HG03571 (cell line): ENCODE measurements around the gene CYP2U1.
"Not testable (repeated sequence)": the region's sequence is repeated elsewhere in the genome, so short reads cannot be mapped to it uniquely, and the experiment has no call there.

Source experiments
- ATAC-seq: cut with Tn5 transposase; IDR thresholded peaks from one replicate; pipeline ENCODE4 v1.9.1; 2021; ENCODE audit not compliant: unreplicated experiment

The CYP2U1 gene

DNA sequence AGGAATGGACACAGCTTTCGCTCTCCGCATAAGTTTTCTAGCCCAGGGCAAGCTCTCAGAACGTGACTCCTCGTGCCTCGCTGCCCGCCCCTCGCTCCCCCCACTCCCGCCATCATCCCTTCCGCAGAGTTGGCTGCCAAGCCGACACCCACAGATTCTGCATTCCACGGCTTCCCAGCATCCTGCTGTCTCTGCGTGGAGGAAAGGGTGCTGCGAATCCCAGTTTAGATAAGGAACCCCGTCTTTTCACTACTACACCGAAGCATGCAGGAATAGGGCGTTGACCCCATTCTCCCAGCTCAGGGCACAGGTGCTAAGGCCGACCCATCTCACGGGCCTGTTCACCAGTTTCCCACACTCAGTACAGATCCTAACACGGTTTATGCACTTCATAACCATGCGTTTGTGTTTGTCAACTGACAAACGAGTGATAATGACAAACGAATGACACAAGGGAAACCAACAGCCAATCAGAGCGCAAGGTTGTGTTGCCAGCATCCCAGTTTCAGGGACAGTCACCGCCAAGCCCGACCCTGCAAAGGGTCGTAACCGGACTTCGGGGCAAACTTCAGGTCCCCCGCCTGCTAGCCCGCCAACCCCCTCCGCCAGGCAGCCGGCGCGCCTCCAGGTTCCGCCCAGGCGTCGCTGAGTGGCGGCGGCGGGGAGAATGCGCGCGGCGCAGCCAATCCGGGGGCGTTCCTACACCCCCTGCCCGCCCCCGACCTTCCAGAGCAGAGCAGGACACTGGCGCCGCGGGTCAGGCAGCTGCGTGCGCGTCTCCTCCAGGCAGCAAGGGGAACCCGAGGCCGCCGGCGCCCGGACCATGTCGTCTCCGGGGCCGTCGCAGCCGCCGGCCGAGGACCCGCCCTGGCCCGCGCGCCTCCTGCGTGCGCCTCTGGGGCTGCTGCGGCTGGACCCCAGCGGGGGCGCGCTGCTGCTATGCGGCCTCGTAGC is at the start of gene CYP2U1:
TSS of gene CYP2U1 (plus strand) at position 729 of the 954 bp plus-strand sequence. CDS start at position 824, 95 bp downstream.
- ATAC-seq, result peak; percentile 97

DNA sequence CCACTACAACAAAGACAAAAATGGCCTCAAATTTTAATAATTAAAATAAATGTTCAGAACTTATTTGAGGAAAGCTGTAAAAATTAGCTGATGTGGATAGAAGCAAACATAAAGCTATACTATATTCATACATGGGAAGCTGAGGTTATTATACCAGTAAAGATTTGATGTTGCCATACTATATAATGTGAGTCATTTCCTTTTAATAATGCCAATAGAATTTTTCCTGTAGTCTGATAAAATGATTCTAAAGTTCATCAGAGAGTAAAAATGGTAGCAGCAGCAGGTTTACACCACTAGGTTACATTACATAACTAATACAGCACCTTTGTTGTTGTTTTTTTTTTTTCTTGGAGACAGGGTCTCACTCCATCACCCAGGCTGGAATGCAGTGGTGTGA is 45.5 kb upstream of the CYP2U1 start:
- no peak for ATAC-seq

DNA sequence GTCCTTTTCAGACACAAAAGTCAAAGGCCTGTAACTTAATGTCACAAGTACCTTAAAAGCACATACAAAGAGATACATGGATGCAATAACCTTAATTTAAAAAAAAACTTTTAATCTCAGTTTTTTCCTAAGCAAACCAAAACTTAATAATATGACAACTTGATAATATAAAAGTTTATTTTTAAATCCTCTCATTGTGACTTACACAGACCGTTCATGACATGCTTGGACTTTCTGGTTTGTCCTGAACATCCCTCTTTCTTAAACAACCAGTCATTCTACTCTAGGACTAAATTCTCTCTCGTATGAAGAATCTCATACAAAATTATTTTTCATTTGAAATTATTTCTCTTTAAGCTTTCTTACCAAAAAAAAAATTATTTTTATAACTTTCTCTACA is 43.1 kb upstream of the CYP2U1 start:
- no peak for ATAC-seq

DNA sequence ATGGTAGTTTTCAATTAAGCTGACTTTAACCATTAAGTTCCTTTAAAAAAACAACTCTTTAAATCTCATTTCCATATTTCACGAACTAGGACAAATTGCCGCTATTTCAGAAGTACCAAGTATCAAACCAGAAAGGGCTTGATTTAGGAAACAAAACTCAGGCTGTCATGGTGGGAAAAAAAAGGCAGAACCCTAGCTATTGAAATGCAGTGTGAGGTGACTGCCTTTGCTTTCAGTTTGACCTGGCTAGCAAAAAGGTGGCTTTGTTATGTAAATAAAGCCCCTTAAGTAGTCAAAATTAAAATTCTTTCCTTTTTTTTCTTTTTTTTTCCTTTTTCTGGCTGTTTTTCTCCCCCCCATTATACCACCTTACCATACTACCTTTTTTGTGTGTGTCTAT is 40.6 kb upstream of the CYP2U1 start:
- no peak for ATAC-seq

DNA sequence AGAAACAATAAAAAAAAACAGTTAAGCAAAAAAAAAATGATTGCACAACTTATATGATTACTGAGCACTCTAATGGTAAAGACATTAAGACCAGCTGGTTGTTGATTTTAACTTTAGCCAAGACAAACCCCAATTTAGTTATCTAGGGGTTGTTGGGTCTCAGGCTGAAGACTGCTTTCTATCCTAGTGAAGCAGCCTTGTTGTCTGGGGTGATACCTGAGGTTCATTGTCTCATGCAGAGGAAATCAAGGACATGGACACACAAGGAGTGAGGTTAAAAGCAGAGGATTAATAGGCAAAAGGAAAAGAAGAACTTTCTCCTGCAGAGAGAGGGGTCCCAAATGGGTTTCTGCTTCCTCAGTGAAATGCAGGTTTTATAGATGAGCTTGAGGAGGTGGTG is 40.0 kb upstream of the CYP2U1 start:
- no peak for ATAC-seq

DNA sequence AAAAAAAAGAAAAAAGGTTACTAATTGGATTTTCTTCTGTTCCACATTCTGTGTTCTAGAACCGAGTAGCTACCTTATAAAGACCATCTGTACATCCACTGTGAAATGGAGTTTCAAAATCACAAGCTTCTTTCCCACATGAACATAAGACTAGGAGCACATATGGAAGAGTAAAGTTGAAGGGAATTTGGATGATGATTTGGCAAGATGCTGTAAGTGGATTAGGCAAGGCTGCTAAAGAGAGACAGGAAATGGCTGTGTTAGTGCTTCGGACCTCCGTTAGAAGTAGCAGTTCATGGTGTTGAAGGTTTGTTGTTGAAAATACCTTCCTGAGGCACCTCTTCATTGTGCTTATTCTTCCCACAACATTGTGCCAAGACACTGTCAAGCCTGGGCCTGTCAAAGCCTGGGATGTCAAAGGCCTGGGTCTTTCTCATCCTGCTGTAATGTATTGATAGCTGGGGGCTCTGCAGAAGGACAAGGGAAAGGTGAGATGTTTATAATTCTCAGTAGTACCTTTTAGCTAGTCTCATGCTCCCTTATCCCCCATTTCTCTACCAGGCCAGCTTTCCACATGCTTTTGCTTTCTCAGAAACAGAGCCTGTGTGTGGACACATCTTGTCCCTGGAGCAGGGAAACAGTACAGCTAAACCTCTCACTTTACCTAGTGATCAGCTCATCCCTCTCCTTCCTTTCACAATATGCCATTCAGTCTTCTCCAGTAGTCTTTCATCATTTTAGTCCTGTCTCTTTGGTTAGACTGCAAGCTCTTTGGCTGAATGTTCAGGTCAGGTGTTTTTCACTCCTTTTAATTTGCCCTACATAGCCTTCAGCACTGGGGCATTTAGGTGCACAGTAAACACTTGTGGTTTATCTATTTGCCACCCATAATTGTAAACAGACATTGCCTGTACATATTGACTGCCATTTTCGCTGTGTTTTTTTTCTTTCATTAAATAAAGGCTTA is 37.9 kb upstream of the CYP2U1 start:
- no peak for ATAC-seq

DNA sequence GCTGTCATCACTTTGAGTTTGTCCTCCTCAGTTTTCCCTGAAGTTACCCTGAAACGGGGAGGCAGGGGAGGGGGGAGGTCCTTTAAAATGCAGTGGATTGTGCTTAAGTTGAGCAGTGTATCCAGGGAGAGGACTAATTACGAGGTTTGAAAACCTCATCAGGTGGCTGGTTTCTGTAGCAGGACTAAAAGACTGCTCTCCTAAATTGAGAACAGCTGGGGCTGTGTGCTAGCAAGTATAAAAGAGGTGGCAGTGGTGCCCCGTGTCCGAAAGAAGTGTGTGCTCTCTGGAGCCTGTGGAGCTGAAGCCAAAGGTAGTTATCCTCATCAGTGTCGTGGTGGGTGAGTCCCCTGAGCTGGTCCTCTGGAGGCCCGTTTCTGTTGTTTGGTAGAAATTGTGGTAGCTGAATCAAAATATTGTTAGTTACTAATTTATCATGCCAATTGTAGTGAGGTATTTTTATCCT is 37.2 kb upstream of the CYP2U1 start:
- no peak for ATAC-seq

DNA sequence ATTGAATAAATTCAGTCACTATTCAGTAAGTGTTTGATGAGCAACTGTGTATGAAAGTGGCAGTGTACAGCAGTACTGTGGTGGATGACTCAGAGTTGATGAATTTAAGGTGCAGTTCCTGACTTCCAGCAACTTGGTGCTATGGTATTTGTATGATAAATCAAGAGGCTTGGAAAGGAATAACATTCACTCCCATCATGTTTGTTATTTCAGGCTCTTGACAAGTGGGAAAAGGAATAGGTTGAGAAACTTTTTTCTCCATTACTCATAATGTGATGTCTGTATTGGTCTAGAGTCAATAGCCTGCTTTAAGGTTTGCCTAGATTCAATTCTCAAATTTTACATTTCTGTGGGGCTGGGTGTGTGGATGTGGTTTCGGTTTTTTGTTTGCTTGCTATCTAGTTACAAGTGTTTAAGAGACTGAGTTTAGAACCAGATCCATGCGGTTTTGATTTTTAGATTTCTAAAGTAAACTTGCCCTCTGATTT is 35.1 kb upstream of the CYP2U1 start:
- ATAC-seq, result no peak

DNA sequence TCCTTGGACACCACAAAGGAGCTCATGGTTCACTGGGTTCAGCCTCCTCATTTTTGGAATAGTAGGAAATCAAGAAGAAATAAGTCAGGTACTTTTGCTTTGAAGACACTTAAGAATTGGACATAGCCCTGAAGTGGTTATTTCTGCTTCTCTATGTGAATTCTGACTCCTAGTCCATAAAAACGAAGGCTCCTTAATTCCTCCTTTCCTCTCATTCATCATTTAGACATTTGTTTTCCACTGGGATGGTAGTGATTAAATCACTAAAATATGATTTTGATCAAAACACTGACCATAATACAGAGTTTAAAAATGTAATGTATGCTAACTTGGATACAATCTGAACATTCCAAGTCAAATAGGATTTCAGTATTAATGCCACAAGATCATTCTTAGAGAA is 34.7 kb upstream of the CYP2U1 start:
- ATAC-seq, result no peak

DNA sequence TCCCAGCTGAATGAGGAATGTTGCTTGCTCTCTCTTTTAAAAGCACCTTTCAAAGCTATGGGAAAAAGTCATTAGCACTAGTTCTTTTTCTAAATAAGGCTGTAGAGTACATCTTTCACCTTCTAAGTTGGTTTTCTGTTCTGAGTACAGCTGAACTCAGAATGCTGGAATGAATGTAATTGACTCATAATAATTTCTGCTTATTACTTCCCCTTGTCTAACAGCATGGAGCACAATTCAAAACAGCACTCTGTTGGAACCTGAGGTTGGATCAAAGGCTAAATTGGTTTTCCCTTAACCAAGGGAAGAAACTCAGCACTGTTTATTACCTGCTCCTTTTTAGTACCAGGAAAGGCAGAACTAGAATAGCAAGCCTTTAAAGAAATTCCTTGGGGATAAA is 33.5 kb upstream of the CYP2U1 start:
- no peak for ATAC-seq

DNA sequence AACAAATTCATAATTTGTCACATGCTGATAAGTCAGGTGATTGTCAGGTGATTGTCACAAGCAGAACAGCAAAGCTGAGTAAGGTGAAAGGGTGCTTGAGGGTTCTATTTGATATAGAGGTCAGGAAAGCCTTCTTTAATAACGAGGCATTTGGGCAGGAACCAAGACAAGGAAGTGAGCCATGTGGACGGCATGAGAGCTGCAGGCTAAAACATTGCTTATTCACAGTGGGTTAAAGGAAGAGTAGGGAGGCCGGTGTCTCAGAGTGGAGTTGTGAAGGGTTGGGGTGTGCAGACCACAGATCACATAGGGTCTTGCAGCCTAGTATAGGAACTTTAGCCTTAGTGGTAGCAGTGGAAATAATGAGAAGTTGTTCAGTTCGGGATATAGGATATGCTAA is 31.3 kb upstream of the CYP2U1 start:
- ATAC-seq, result no peak

DNA sequence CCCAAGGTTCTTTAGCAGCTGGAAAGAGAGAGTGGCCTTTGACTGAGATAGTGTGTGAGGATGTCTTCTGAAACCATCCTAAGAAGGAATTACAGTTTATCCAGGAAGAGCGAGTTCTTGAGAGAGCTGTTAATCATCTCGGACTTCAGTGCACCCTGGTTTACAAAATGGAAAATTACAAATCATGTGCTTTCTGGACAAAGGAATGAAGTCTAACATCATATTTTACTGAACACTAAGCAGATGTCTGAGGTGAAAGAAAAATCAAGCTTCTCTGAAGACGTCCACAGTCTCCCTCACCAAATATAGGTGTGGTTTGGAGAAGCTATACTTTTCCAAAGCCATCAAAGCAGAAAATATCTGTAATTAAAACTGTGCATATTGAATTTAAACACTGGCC is 30.8 kb upstream of the CYP2U1 start:
- ATAC-seq, result no peak

DNA sequence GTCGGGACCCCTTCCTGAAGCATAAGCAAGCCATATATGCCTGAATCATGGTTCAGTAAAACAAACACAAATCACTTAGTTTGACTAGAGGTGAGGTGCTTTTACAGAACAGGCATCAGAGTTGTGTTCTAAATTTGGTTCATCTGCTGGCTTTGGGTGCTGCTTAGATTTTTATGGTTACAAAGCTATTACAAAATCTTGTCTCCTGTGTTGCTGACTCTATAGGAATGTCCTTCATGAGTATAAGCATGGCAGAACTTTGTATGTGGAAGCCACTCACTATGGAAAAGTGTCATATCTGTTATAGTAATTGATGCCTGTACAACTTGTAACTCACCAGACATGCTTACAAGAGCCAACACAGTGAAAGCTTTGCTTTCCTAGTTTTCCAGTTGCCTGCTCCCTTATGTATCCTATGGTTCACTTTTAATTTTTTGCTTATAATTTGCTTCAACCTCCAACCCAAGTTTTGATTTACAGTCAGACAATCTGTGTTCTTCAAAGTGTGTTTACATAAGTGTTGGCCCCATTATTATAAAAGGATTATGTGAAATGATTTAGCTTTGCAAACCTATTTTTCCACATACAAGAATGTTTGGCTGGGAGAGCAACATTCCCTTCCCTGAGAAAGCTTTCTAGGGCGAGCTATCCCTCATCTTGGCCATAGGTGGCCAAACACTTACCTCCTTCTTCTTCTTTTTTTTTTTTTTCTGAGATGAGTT is 30.0 kb upstream of the CYP2U1 start:
- no peak for ATAC-seq

DNA sequence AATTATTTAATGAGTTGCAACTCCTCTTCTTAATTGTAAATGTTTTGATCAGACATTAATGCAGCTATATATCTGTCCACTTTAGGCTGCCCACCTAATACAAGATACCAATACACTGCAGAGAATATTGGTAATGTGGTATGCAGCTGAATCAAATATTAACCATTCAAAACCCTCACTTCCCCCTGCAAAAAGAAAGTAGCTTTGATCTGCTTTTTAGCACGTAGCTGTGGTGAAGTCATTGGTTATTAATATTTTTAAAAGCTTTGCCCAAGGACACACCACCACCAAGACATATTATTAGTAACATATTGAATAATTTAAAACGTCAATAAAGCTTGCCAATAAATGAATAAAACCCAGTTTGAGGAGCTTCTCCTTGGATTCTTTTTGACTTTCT is 28.6 kb upstream of the CYP2U1 start:
- ATAC-seq, result peak; percentile 96

DNA sequence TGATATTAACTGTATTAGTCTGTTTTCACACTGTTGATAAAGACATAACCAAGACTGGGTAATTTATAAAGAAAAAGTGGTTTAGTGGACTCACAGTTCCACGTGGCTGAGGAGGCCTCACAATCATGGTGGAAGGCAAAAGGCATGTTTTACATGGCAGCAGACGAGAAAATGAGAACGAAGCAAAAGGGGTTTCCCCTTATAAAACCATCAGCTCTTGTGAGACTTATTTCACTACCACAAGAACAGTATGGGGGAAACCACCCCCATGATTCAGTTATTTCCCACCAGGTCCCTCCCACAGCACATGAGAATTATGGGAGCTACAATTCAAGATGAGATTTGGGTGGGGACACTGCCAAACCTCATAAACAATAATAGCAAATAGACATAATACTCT is 26.3 kb upstream of the CYP2U1 start:
- ATAC-seq, result not testable (repeated sequence)

DNA sequence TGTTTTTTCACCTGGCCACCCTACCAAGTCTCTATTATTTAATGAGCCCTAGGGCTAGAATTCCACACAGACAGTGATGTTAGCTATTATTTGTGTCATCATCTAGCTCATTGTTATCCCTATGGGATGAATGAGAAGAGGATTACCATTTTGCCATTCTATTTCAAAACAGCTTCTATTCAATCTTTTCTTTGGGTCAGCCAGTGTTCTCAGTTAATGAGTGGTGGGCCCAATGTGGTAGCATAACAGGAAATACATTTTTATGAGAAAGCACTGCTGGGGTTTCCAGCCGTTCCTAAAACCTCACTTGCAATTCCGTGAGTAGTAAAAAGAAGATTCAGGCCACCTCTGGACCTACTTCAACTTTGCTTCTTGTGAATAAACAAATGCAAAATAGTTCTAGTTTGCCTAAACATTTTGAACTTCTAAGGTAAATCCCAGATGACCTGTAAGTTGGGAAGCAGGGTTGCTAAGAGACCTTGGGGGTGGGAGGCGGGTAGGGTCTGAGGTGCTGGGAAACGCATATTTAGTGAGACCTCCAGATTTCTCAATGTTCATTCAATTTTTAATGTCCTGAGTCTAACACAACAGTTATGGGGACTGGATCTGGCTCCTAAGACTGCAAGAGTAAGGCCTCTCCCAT is 24.8 kb upstream of the CYP2U1 start:
- ATAC-seq, result no peak

DNA sequence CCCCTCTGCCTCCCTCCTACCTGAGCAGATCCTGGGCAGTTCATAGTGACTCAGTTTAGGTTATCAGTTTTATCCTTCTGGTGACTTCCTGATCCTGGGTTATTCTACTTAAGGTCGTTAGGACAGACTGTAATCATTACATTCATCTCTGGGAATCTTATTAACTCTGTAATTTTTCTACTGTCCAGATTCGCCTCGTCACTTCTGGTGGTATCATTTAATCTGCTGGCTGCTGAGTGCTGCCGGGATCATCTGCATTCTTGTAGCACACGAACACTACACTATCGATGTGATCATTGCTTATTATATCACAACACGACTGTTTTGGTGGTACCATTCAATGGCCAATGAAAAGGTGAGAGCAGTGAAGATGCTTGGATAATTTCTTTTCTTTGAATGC is 23.0 kb upstream of the CYP2U1 start:
- ATAC-seq, result no peak

DNA sequence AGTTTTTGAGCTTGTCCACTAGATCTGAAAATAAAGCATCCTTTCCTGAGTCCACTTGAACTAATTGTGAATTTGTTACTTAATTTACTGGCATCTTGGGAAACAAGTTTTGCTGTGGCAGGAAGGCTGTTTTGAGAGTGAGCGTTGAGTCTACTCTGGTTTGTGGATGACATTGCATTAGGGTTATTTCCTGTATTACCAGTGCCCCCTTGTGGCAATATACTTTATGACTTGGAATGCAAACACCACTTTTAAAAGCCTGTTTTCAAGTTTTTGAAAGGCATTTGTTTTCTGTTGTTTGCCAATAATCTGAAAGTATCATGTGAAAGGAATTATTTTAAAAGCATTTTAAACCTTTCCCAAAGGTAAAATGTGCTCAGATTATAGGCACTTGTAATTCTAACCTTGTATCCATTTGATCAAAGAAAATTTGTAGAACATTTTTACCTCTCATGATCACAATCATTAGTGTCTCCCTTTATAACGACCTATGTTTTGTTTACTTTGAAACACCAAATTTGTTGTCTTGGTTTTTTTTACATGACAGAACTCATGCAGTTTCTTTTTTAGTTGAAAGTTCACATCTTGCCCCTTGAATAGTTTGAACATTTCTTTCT is 18.0 kb upstream of the CYP2U1 start:
- peak; percentile 91 for ATAC-seq

DNA sequence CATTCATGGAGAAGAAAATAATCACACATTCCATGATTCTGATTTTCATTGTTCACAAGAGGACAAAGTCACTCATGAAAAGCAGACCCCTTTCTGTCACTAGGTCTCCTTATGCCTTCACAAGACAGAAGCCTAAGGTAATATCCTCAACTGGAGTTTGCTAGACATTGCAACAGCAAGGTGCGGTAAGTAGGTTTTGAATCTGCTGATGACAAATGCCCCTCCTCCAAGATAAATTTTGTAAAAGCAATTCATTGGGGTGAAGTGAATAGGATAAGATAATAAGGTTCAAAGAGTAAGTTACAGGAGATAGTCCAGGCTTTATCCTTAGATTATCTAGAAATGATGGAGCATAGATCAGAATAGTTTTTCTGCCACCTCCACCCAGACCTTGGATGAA is 16.1 kb upstream of the CYP2U1 start:
- no peak for ATAC-seq

DNA sequence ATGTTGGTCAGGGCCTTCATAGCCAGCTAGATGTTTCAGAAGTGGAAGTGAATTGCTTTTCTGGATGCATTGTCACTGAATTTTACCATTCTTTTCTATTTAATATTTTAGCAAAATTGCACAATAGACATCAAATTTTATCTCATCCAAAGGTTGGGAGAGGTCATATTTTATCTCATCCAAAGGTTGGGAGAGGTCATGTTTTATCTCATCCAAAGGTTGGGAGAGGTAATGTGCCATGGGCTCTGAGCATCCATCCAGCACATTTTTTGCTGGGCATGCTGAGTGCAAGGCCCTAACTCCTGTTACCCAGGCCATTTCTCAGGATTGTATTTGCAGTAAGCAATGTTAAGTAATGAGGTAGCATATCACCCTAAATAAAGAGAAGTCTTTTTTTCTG is 14.7 kb upstream of the CYP2U1 start:
- ATAC-seq, result no peak
